Gastroesophageal sphincter (tissue), 4 donors: ENCODE data around the gene CYREN. TPM values are rescaled to one million over a fixed set of nuclear protein-coding genes. Genes with fewer than 3 reads are reported as not detected.
"Not testable (repeated sequence)": the region's sequence is repeated elsewhere in the genome, so short reads cannot be mapped to it uniquely, and the experiment has no call there.

Experiments
- ATAC-seq: fragments of 150-250 bp; one replicate; pipeline ENCODE4 v1.9.1; 2016; ENCODE audit warnings: mild to moderate bottlenecking, moderate library complexity
- H3K27ac ChIP-seq, 4 donors: fragments of 200-600 bp; sonication (generic) in 3 of 4; 1 replicate in 3 of 4; 2 replicates in 1 of 4; pipeline ENCODE4 v1.5.1; 2016 to 2019
- H3K27me3 ChIP-seq: fragments of 200-600 bp; sonication (generic); one replicate; pipeline ENCODE4 v1.5.1; 2019
- H3K36me3 ChIP-seq, 2 donors: fragments of 200-600 bp; sonication (generic); one replicate each; pipeline ENCODE4 v1.5.1; 2019; ENCODE audit warnings: control low read depth in 1 of 2
- H3K4me1 ChIP-seq, 3 donors: fragments of 200-600 bp; sonication (generic); 1 replicate in 2 of 3; 2 replicates in 1 of 3; pipeline ENCODE4 v1.5.1; 2016 to 2019; ENCODE audit warnings: control low read depth in 2 of 3
- H3K4me3 ChIP-seq, 2 donors: fragments of 200-600 bp; sonication (generic); one replicate each; pipeline ENCODE4 v1.5.1; 2019; ENCODE audit warnings: mild to moderate bottlenecking in 1 of 2, moderate library complexity in 1 of 2
- H3K9me3 ChIP-seq, 3 donors: fragments of 200-600 bp; sonication (generic); one replicate each; pipeline ENCODE4 v1.5.1; 2017 to 2019; ENCODE audit warnings: control low read depth in 2 of 3
- EP300 ChIP-seq: sonication (generic); formaldehyde crosslinking; IDR thresholded peaks from one replicate; pipeline ENCODE4 v1.6.1; 2017; ENCODE audit warnings: antibody characterized with exemption, mild to moderate bottlenecking
- POLR2A ChIP-seq, 2 donors: fragments of 450-650 bp; IDR thresholded peaks; one replicate each; pipeline ENCODE4 v1.6.1; 2017; ENCODE audit warnings: antibody characterized with exemption in 2 of 2, mild to moderate bottlenecking in 2 of 2, moderate library complexity in 1 of 2
- POLR2AphosphoS5 ChIP-seq: sonication (generic); formaldehyde crosslinking; IDR thresholded peaks from one replicate; pipeline ENCODE4 v1.6.1; 2017; ENCODE audit warnings: antibody characterized with exemption
- WGBS, 2 donors: methylation state at CpG; one replicate each; pipeline ENCODE4 v1.1.5; 2018; ENCODE audit warnings: low coverage in 1 of 2; 5-methylcytosine and 5-hydroxymethylcytosine counted together
- total RNA-seq, 4 donors: library from RNA; depleted of rRNA; stranded (reverse); fragments of >200 nt; gene quantifications; one replicate each; pipeline ENCODE4 v1.1.0, GENCODE V29; 2016
- TF ChIP-seq, protein P1 (sequence below), 4 experiments: fragments of 200-600 bp in 2 of 4; fragments of 450-650 bp in 2 of 4; sonication (generic) in 1 of 4; IDR thresholded peaks; one replicate each; pipeline ENCODE4 v1.5.1; 2017 to 2019; ENCODE audit warnings: antibody characterized with exemption in 4 of 4, mild to moderate bottlenecking in 2 of 4, moderate library complexity in 2 of 4

CYREN gene
- total RNA-seq, 4 donors from 2014 or later, result 37.0 to 60.3 (median 49.7) TPM

DNA sequence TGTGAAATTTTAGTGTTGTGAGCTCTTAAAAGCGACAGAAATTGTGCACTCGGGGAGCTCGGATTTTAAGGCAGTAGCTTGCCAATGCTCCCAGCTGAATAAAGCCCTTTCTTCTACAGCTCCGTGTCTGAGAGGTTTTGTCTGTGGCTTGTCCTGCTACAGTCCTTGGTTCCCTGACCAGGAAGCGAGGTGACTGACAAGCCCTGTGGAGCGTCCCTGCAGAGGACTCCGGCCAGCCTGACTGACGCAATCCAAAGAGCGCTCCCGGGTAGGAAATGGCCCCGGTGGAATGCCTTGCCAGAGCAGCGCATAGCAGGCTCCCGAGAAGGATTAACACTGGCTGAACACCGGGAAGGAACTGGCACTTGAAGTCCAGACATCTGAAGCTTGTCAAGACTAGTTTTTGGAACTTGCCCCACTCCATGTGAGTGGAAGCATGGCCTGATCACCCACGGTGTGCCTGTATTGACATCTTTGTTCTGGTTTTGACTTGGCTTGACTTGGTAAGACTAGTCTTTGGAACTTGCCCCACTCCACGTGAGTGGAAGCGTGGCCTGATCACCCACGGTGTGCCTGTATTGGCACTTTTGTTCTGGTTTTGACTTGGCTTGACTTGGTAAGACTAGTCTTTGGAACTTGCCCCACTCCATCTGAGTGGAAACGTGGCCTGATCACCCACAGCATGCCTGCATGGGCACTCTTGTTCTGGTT is 1.2 kb upstream of the CYREN start:
- not testable (repeated sequence) for H3K27me3 ChIP-seq, H3K9me3 ChIP-seq
- Histone ChIP-seq H3K4me1 (peaks cover 3 to 49% (median 27%) of the 10 kb centered on the region in 3 donors), H3K36me3 (peaks cover 0 to 21% of the 10 kb centered on the region in 2 donors), H3K27ac (peak overlapping the region; percentile 68 to 98 (median 94)), H3K4me3 (peak overlapping the region in 1 of 2 donors; percentile 78)
- peak; percentile 52 for ATAC-seq
- TF ChIP-seq POLR2AphosphoS5, result peak; percentile 39
- 65 to 82% methylated on average over 2 to 3 of the region's 19 CpGs for WGBS, 2 donors

DNA sequence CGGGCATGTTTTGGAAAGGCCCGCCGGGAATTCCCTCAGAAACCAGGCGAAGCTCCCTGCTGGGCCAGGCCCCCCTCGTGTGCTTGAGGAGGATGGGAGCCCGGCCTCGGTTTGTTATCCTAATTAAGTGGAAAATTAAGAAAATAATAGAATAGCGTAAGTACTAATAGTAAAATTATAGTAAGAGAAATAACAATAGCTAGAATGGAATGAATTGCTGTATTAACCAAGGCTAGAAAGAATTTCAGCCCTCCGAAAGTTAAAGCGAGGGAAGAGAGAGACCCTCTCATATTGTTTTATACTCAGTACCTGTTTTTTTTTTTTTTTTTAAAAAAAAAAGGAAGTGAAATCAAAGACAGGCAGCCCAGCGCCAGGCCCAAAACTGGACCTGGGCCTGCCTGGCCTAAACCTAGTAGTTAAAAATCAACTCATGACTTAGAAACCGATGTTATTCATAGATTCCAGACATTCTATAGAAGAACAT is 533 bp upstream of the CYREN start:
- Histone ChIP-seq H3K27ac (peak overlapping the region; percentile 68 to 98 (median 94)), H3K36me3 (peaks cover 0 to 28% of the 10 kb centered on the region in 2 donors), H3K4me1 (peaks cover 3 to 56% (median 27%) of the 10 kb centered on the region in 3 donors), H3K4me3 (peak overlapping the region; percentile 67 to 78)
- not testable (repeated sequence) for H3K9me3 ChIP-seq, ATAC-seq, H3K27me3 ChIP-seq
- WGBS, 2 donors, result 18 to 26% methylated on average over 5 to 11 of the region's 12 CpGs

DNA sequence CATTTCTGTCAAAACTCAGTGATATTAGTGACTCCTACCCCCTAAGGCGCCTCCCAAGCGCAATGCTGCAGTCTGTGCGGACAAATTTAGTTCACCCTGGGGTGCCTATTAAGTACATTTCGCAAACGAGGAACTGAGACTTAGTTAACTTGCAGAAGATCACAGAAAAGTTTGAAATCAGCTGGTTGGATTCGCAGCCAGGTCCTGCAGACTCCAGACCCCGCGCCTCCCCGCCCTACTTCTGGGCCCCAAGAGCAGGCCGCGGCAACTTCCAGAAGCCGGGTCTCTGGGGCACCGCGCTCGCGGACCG is 588 bp downstream of the CYREN start:
- H3K27ac ChIP-seq, result peak overlapping the region; percentile 68 to 98 (median 94)
- 5% methylated on average over 3 of the region's 17 CpGs; no CpG with 5 or more reads in 1 of the 2 donors for WGBS, 2 donors
- TF ChIP-seq, protein P1, sequence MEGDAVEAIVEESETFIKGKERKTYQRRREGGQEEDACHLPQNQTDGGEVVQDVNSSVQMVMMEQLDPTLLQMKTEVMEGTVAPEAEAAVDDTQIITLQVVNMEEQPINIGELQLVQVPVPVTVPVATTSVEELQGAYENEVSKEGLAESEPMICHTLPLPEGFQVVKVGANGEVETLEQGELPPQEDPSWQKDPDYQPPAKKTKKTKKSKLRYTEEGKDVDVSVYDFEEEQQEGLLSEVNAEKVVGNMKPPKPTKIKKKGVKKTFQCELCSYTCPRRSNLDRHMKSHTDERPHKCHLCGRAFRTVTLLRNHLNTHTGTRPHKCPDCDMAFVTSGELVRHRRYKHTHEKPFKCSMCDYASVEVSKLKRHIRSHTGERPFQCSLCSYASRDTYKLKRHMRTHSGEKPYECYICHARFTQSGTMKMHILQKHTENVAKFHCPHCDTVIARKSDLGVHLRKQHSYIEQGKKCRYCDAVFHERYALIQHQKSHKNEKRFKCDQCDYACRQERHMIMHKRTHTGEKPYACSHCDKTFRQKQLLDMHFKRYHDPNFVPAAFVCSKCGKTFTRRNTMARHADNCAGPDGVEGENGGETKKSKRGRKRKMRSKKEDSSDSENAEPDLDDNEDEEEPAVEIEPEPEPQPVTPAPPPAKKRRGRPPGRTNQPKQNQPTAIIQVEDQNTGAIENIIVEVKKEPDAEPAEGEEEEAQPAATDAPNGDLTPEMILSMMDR (IDR thresholded peaks at IDR 0.05), result no peak
- no peak for TF ChIP-seq POLR2A (IDR thresholded peaks at IDR 0.05)
- no peak for TF ChIP-seq EP300
- no peak for TF ChIP-seq POLR2AphosphoS5
- no peaks in the 10 kb centered on the region for H3K27me3 ChIP-seq
- peaks cover 0 to 39% of the 10 kb centered on the region in 2 donors for H3K36me3 ChIP-seq
- H3K4me1 ChIP-seq, result peaks cover 3 to 67% (median 27%) of the 10 kb centered on the region in 3 donors
- no peak for ATAC-seq
- peak overlapping the region; percentile 67 to 78 for H3K4me3 ChIP-seq
- H3K9me3 ChIP-seq, result no peaks in the 10 kb centered on the region

DNA sequence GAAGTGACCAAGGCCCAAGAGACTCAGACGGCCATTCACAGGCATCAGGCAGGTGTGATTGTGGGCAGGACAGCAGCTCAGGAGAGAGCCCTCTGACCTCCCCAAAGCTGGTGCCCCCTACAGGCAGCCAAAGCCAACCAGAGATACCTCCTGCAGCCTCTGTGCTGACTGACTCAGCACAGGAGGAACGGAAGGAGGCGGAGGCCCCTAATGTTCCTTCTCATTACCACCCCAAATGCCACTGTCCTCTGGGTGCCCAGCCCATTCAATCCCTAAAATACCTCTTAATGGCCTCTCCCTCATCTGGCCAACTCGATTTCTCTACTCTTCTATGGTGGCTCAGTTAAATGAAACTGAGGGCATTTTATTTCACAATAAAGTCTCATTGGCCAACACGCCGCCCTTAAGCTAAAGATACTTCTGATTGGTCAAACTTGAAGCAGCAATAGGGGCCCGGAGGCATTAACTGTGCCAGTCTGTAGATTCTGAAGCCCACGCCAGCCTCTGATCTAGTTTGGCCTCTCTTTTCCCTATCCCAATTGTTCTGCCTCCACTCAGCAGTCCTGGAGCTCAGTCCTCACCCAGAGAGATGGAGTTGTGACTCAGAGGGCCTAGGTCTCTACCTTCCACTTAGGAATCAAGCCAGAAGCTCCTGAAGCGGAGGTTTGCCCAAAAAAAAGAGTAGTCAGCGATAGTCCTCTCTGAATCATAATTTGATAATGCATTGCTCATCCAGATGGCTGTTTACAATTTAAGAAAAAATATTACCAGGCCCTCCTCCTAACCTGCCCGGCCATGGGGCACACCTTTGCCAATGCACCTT is 1.2 kb downstream of the CYREN start:
- Histone ChIP-seq H3K27me3 (no peaks in the 10 kb centered on the region), H3K4me1 (peaks cover 3 to 73% (median 31%) of the 10 kb centered on the region in 3 donors), H3K4me3 (peak overlapping the region; percentile 67 to 78), H3K9me3 (no peaks in the 10 kb centered on the region), H3K36me3 (peaks cover 0 to 45% of the 10 kb centered on the region in 2 donors), H3K27ac (peak overlapping the region; percentile 68 to 98 (median 94))
- TF ChIP-seq, protein P1 (IDR thresholded peaks at IDR 0.05), result peak in 2 of 4 experiments; percentile 14 to 20
- no peak for TF ChIP-seq POLR2A (IDR thresholded peaks at IDR 0.05)
- 52 to 65% methylated on average over 8 of the region's 11 CpGs for WGBS, 2 donors
- no peak for ATAC-seq

DNA sequence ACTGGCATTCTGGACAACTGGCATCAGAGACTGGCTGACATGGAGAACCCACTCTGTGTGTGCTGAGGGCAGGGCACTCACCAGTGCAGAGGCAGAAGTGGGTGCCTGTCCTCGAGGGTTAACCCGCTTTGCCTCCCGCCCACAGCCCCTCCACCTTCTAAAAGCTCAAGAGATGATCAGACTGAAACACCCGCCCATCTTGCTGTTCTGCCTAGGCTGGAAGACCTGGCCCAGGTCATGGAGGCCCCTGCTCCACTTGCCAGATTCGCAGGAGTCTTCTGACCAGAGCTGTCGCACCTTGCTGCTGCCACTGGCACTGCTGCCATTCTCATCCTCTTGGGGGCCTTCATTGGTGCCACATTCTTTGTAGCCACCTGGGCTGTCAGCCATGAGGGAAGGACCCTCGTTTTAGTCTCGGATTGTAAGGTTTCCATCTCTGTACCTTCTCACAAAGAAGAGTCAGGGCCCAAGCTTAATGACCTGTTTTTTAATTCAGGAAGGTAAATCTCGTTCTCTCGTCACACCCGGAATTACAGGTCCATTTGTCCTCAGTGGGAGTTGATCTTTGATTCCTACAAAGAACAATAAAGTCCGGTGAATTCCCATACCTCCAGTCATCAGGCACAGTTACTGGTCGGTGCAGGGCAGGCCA is 1.9 kb downstream of the CYREN start:
- H3K27ac ChIP-seq, result peak overlapping the region in 3 of 4 donors; percentile 93 to 98 (median 94)
- no peak for ATAC-seq
- peaks cover 0 to 52% of the 10 kb centered on the region in 2 donors for H3K36me3 ChIP-seq
- no peak overlapping the region for H3K4me3 ChIP-seq
- H3K4me1 ChIP-seq, result peaks cover 3 to 80% (median 31%) of the 10 kb centered on the region in 3 donors
- WGBS, 2 donors, result 82% methylated on average over 7 of the region's 13 CpGs; no CpG with 5 or more reads in 1 of the 2 donors
- TF ChIP-seq EP300 (no peak), POLR2AphosphoS5 (no peak), POLR2A (IDR thresholded peaks at IDR 0.05) (no peak)
- TF ChIP-seq, protein P1 (IDR thresholded peaks at IDR 0.05), result no peak
- H3K9me3 ChIP-seq, result no peaks in the 10 kb centered on the region
- no peaks in the 10 kb centered on the region for H3K27me3 ChIP-seq
